K562 (cell line): Measurements from ENCODE around the gene IQGAP3. TPM values are rescaled to one million over a fixed set of nuclear protein-coding genes. Genes with fewer than 3 reads are reported as not detected.

Source experiments
- ATAC-seq: fragments of 200-7000 bp; cut with Tn5 transposase; 3 replicates; pipeline ENCODE4 v1.9.1; 2020; ENCODE audit warnings: moderate library complexity
- BruUV-seq: library from RNA; stranded (reverse); fragments of 400-500 nt; replicated peaks from 2 replicates; lab custom pipeline; 2021; lab: Mats Ljungman, UMichigan
- CTCF ChIA-PET: fragments of 300-600 bp; formaldehyde crosslinking; extraction: SDS; loops from one replicate; lab custom pipeline; 2021; ENCODE audit warnings: low intra/inter-chr PET ratio; lab: Yijun Ruan, JAX
- POLR2A ChIA-PET: fragments of 300-600, 350-650 bp; sonication (Branson Sonifier 250); formaldehyde crosslinking; extraction: SDS; loops from one replicate; lab custom pipeline; 2021; ENCODE audit warnings: antibody characterized with exemption, inconsistent platforms; lab: Yijun Ruan, JAX
- DNase-seq, 4 experiments: peaks; one replicate each; pipeline versions ENCODE4 v3.0.0 to v3.0.0-alpha.2; 2011 to 2018; ENCODE audit warnings: low spot score in 3 of 4, mixed read lengths in 3 of 4; ENCODE audit errors: extremely low read depth in 1 of 4
- FAIRE-seq: peaks from 2 replicates; lab custom pipeline; 2011; peaks lifted over from hg19 to GRCh38; lab: Jason Lieb, UNC
- H2AFZ ChIP-seq: 2 replicates; pipeline ENCODE4 v1.6.0; 2011; ENCODE audit warnings: low read depth, low read length, control low read depth, inconsistent platforms
- H3K27ac ChIP-seq: fragments of 200-600 bp; 3 replicates; pipeline ENCODE4 v1.8.0; 2011; ENCODE audit warnings: low read depth, mild to moderate bottlenecking, control low read depth, inconsistent platforms, low read length, moderate library complexity, mixed read lengths; ENCODE audit errors: extremely low read depth
- H3K27me3 ChIP-seq, 2 experiments: fragments of 300-600 bp in 1 of 2; 2 replicates in 1 of 2; 3 replicates in 1 of 2; pipeline versions ENCODE4 v1.6.0 to v1.8.0; 2011; ENCODE audit warnings: inconsistent platforms in 2 of 2, low read length in 2 of 2, mild to moderate bottlenecking in 1 of 2, mixed read lengths in 1 of 2, moderate library complexity in 1 of 2; ENCODE audit not compliant: control insufficient read depth in 2 of 2, insufficient read depth in 2 of 2
- H3K36me3 ChIP-seq: fragments of 300-600 bp; 3 replicates; pipeline ENCODE4 v1.8.0; 2011; ENCODE audit warnings: mild to moderate bottlenecking, low read length, inconsistent platforms; ENCODE audit not compliant: control insufficient read depth, insufficient read depth
- H3K4me1 ChIP-seq, 2 experiments: fragments of 200-600 bp in 1 of 2; replicated peaks in 1 of 2; 2 replicates in 1 of 2; 3 replicates in 1 of 2; pipeline versions ENCODE4 v1.5.1 to v1.8.0; 2011; ENCODE audit warnings: inconsistent platforms in 2 of 2, low read length in 2 of 2, mild to moderate bottlenecking in 1 of 2, mixed read lengths in 1 of 2, moderate library complexity in 1 of 2; ENCODE audit not compliant: control insufficient read depth in 2 of 2, insufficient read depth in 2 of 2
- H3K4me2 ChIP-seq: 2 replicates; pipeline ENCODE4 v1.6.1; 2011; ENCODE audit warnings: low read length, control low read depth, inconsistent platforms, mixed read lengths; ENCODE audit not compliant: insufficient read depth
- H3K4me3 ChIP-seq: fragments of 200-600 bp; sonication (generic), shearing (Covaris generic); 2 replicates; pipeline ENCODE4 v1.5.1; 2016; ENCODE audit warnings: control low read depth, inconsistent platforms
- H3K79me2 ChIP-seq: fragments of 200-600 bp; 3 replicates; pipeline ENCODE4 v1.8.0; 2011; ENCODE audit warnings: low read length, inconsistent platforms; ENCODE audit not compliant: control insufficient read depth, insufficient read depth
- H3K9ac ChIP-seq, 2 experiments: 2 replicates each; pipeline versions ENCODE4 v1.6.0 to v1.6.1; 2011; ENCODE audit warnings: low read depth in 2 of 2, low read length in 2 of 2, control low read depth in 1 of 2, inconsistent platforms in 1 of 2, mild to moderate bottlenecking in 1 of 2, mixed read lengths in 1 of 2; ENCODE audit not compliant: insufficient read depth in 1 of 2
- H3K9me1 ChIP-seq: one replicate; pipeline ENCODE4 v1.6.0; 2011; ENCODE audit warnings: inconsistent platforms, mild to moderate bottlenecking, low read length, moderate library complexity; ENCODE audit not compliant: control insufficient read depth, insufficient read depth
- H3K9me3 ChIP-seq: replicated peaks from 2 replicates; pipeline ENCODE4 v1.5.1; 2011; ENCODE audit warnings: low read depth, low read length, inconsistent platforms; ENCODE audit not compliant: control insufficient read depth, insufficient read depth
- H4K20me1 ChIP-seq: replicated peaks from 2 replicates; pipeline ENCODE4 v1.6.1; 2011; ENCODE audit warnings: low read length, inconsistent platforms, mixed read lengths; ENCODE audit not compliant: control insufficient read depth, insufficient read depth
- RERE ChIP-seq: sonication (generic); formaldehyde crosslinking; IDR thresholded peaks from 2 replicates; pipeline ENCODE4 v1.8.0; 2023; ENCODE audit warnings: missing genetic modification reagents, mild to moderate bottlenecking, borderline replicate concordance
- ZNF134 ChIP-seq: fragments of 250-450 bp; sonication (Bioruptor Pico); conservative IDR thresholded peaks from 2 replicates; pipeline ENCODE4 v1.4.0; 2020
- WGBS: fragments of 100-300 bp; shearing (Covaris generic); methylation state at CpG from one replicate; pipeline ENCODE4 v1.1.6; 2016; ENCODE audit warnings: low coverage, mixed read lengths; ENCODE audit not compliant: insufficient coverage; ENCODE audit errors: missing lambda C conversion rate; 5-methylcytosine and 5-hydroxymethylcytosine counted together
- in situ Hi-C: fragments of 300-500 bp; cut with MboI; formaldehyde crosslinking; loops from 4 replicates; pipeline ENCODE4 v1.15.0; 2018; ENCODE audit warnings: inconsistent platforms, mixed read lengths
- intact Hi-C: fragments of 100-400 bp; cut with micrococcal nuclease; formaldehyde crosslinking; loops from 2 replicates; pipeline ENCODE4 v1.14.2; 2022
- polyA plus RNA-seq, 8 experiments: library from polyadenylated mRNA; depleted of rRNA in 4 of 8; stranded (reverse) in 5 of 8; unstranded in 3 of 8; fragments of >200 nt; fragmentation: Nextera tagmentation in 2 of 8; fragmentation: Illumina TruSeq in 1 of 8; extraction: Ambion mirVana in 2 of 8; extraction: Trizol in 1 of 8; gene quantifications; 2 replicates each; pipeline versions ENCODE4 v1.2.1 to v1.2.3, GENCODE V29; 2011 to 2014; ENCODE audit warnings: inconsistent platforms in 1 of 8, missing spikeins in 1 of 8
- total RNA-seq, 7 experiments: library from RNA; depleted of rRNA in 6 of 7; stranded (reverse); fragments of >200 nt in 6 of 7; fragmentation: Illumina TruSeq in 2 of 7; extraction: Trizol in 2 of 7; gene quantifications; 2 replicates each; pipeline versions ENCODE4 v1.2.1 to v1.2.3, GENCODE V29; 2011 to 2021; ENCODE audit warnings: low replicate concordance in 1 of 7

The IQGAP3 gene
- total and polyA plus RNA-seq, 9 of the 15 experiments (the other 6 are each of a cell fraction or from before 2014, with no cell fraction given), result 1.4 to 16.6 (median 11.9) TPM

GRCh38 chr1:156555715-156556114 lies 16.6 kb downstream of the IQGAP3 start:
- no peak overlapping the region for H2AFZ ChIP-seq
- H3K36me3 ChIP-seq, result peaks cover 49% of the 10 kb centered on the region; the same call in 2 of the 3 replicates
- no peaks in the 10 kb centered on the region for H3K9me1 ChIP-seq
- no peaks in the 10 kb centered on the region for H4K20me1 ChIP-seq
- no peak overlapping the region for H3K4me3 ChIP-seq
- H3K27me3 ChIP-seq, result no peaks in the 10 kb centered on the region
- TF ChIP-seq ZNF134 (CRISPR knock-in tag), result no peak
- TF ChIP-seq RERE, result no peak
- POLR2A ChIA-PET, result interaction anchor here (0.6 kb wide), 1 partner anchor 173 kb away, joined by 3 read pairs; the partner anchor contains the start of gene ISG20L2
- no TSS peak for BruUV-seq
- no peak overlapping the region for H3K9ac ChIP-seq
- CTCF ChIA-PET, result no interaction called here
- DNase-seq (no peak), ATAC-seq (no peak), FAIRE-seq (no peak)
- H3K79me2 ChIP-seq, result no peaks in the 10 kb centered on the region
- 38% methylated on average over 2 of the region's 2 CpGs for WGBS
- in situ Hi-C loops (no loop called here), intact Hi-C loops (no loop called here)
- H3K4me1 ChIP-seq, result peaks cover 0 to 1% of the 10 kb centered on the region in 2 experiments; a peak in 1 of 5 replicates
- no peaks in the 10 kb centered on the region for H3K9me3 ChIP-seq
- H3K4me2 ChIP-seq, result no peak overlapping the region
- no peak overlapping the region for H3K27ac ChIP-seq
